HG03565 (cell line): ENCODE results near the gene EXOC2.

ENCODE experiments used
- ATAC-seq: cut with Tn5 transposase; IDR thresholded peaks from one replicate; pipeline ENCODE4 v1.9.1; 2021; ENCODE audit warnings: mild to moderate bottlenecking, moderate library complexity; ENCODE audit not compliant: unreplicated experiment

The EXOC2 gene

GRCh38 chr6:449486-450419 is 243.2 kb downstream of the EXOC2 start:
- ATAC-seq, result no peak

DNA sequence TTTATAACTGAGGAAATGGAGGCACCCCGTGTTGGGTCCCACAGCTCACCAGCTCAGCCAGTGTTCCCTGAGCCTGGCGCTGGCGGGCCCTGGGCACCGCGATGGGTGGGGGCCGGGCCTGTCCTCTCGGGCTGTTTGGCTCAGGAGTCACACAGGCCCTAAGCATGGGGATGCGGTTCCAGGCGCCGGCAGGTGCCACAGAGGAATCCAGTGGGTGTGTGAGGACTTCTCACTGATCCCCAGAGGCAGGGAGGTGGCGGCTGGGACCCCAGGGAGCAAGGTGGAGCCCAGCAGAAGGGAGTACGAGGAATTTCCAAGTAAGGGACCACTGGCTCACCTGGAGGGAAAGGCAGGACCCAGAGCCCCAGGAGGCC is 243.9 kb downstream of the EXOC2 start:
- ATAC-seq, result no peak

DNA sequence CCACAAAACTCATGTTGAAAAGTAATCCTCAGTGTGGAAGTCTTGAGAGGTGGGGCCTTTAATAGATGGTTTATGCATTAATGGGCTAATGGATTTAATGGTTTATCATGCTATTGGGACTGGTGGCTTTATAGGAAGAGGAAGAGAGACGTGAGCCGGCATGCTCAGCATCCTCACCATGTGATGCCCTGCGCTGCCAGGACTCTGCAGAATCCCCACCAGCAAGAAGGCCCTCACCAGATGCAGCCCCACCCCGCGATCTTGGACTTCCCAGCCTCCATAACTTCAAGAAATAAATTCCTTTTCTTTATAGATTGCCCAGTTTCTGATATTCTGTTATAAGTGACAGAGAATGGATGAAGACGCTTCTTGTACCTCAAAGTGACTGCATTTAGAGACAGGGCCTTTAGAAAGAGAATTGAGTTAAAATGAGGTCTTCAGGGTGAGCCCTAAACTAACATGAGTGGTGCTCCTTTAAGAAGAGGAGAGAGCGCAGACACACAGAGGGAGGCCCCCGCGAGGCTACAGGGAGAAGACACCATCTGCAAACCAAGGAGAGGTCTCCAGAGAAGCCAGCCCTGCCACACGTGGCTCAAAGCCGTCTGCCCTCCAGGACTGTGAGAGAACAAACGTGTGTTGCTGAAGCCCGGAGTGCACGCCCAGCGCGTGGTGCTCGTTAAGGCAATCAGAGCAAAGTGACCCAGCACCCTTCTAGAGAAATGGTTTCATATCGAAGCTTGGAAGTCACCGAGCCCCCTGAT is 244.5 kb downstream of the EXOC2 start:
- ATAC-seq, result no peak

DNA sequence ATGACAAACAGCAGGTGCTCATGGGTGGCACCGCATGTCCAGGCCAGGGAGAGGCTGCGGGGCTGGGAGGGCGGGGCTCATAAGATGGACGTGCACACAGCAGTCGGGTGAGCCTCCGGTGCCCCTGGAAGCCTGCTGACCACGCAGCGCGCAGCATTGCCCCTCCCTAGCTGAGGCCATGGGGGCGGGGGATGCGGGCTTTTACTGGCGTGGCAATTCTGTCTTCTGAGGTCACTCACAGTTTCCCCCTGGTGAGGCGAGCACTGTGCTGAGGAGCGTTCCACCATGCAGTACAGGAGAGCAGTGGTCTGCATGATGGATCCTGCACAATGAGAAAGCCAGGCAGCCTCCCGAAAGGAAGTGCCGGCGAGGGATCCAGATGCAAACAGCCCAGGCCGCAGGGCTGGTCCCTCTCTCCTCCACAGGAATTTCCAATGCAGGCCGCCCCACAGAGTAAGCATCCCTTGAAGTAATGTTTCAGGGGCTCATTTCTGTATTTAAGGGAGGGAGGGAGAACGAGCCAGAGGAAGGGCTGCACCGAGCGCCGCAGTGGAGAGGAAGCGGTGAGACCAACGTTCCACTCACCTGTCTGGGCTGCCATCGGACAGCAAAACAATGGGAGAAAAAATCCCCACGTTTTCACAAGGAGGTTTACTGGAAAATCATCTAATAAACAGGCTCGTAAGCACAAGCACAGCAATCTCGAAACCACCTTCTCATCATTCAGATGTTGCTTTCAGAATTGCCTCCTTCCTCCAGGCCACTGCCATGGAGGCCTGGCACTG is 245.4 kb downstream of the EXOC2 start:
- ATAC-seq, result no peak

GRCh38 chr6:446418-447366 is 246.2 kb downstream of the EXOC2 start:
- no peak for ATAC-seq

DNA sequence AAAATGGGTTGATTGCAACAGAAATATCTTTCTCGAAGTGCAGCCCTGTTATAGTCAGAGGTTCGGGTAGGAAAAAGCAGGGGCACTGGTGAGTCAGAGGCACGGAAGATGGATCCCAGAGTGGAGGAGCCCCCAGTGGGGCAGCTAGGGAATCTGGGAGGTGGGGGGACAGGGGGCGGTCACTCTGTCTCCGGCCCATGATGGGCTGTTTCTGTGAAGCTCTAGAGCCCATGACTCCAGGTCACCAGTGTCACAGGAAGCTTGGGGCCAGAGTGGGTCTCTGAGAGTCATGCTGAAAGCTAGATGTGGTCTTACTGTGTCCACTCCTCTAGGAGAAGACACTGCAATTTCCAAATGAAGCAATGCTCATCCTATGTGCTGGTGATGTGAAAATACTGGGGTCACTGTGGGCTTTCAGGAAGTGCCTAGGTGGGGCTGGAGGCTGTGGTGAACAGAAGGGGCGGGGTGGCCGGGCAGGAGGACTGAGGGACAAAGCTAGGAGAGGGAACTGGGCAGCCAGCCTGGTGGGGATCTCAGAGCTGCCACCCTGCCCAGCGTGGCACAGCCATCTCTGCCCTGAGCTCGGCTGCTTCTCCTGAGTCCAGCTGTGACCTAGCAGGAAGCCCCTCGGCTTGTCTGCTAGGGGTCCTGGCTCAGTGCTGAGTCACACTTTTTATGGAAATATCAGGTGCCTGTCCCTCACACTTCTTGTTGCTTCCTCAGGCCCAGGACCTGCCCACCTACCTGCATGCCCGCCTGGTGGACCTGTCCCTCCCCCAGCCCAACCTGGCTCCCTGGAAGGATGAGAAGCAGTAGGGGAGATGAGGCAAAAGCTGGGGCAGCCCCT is 247.1 kb downstream of the EXOC2 start:
- ATAC-seq, result no peak

DNA sequence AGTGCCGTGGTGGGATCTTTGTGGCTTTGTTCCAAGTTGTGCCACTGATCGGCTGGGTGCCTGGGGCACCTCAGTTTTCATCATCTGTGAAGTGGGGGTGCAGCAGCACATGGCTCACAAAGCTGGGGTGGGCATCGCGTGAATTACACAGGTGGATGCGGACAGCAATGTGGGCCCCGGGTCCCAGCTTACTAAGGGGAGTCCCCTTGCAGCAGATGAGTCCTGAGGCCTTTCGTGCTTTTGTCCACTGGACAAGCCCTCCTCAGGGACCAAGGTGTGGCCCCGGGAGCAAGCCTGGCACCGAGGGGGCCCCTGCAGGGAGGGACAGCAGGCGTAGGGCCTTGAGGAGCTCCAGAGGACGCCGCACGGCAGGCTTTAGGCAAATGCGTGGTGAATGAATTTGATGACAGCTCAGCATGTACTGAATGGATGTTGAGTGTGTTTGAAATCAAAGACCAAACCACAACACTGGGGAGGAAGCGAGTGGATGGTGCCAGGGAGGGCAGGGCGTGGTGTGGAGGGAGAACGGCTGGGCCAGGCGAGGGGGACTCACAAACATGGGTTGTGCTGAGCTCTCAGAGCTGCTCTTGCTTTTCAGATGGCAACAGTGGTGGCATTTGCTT is 248.2 kb downstream of the EXOC2 start:
- no peak for ATAC-seq

DNA sequence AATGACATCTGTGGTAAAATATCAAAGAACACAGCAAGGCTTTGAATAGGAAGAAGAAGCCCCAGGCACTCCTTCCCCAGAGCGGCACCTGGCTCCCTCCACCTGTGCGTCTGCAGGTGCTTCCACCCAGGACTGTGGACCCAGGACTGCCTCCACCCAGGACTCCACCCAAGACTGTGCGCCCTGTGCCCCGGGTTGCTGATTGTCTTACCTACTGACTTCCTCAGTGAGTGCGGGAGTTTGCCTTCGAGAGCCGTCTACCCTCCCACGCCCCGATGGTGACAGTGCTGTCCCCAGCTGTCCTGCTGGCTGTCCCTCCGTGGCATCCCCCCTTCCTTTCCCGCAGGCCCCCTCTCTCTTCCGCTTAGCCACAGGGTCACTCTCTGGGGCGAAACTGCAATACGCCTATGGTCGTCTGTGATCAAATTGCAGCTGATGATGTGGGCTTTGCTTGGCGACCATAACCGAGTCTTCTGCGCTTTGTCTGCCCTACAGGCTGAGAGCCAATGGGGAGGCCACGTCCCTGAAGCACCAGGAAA is 249.2 kb downstream of the EXOC2 start:
- no peak for ATAC-seq

DNA sequence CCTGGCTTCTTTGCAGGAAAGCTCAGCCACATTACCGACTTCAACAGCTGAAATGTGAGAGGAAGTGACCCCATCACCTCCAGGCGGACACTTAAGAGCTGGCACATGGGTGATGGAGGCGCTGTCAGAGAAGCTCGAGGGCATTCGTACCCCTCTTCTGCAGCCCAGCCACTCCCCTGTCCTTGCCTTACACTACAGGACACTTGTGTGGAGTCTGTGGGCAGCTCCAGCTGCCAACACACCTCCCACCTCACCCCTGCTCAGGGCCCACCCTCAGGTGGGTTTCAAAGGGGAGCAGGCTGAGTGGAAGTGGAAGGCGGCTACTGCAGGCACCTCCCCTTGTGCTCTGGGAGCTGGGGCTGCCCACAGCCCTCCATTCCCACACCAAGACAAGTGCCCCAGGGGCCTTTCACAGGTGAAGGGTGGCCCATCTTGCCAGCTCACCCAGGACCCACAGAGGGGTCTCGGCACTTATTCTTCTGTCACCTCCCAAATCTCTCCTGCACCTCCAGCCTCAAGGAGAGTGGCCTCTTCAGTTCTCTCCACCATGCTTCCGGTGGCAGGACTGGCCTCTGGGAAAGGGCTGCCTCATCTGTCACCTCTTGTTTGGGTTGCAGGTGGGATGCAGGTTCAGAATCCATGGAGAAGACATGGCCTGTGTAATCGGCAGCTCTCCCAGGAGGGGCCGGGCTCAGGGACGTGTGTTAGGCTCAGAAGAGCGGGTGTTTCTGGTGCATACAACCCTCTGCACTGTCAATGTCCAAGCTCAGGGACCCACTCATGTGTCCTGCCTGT is 251.6 kb downstream of the EXOC2 start:
- no peak for ATAC-seq

DNA sequence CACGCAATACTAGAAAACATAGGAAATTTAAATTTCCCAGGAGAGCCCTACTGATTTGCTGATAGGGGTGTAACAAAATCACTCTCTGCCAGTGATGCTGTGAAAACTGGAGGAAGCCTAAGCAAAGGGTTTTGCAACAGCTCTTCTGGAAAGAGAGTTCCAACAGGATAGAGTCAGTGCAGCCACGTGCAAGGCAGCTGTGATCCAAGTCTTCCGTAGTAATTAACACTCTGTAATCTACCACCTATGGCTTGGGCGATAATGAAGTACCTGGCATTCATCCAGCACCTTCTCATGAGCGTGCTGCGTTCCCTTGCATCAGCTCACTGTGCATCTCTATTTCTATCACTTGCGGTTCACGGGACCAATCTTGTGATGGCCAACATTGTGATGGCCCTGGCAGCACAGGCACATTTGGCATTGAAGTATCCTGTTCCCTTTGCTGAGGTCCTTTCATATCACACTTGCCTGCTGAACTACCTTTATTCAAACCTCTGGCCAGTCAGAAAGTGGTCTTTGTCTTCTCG is 253.2 kb downstream of the EXOC2 start:
- no peak for ATAC-seq

GRCh38 chr6:438634-439170 is 254.2 kb downstream of the EXOC2 start:
- ATAC-seq, result no peak

GRCh38 chr6:437037-437392 is 255.9 kb downstream of the EXOC2 start:
- ATAC-seq, result no peak

GRCh38 chr6:436308-437036 is 256.5 kb downstream of the EXOC2 start:
- ATAC-seq, result no peak

DNA sequence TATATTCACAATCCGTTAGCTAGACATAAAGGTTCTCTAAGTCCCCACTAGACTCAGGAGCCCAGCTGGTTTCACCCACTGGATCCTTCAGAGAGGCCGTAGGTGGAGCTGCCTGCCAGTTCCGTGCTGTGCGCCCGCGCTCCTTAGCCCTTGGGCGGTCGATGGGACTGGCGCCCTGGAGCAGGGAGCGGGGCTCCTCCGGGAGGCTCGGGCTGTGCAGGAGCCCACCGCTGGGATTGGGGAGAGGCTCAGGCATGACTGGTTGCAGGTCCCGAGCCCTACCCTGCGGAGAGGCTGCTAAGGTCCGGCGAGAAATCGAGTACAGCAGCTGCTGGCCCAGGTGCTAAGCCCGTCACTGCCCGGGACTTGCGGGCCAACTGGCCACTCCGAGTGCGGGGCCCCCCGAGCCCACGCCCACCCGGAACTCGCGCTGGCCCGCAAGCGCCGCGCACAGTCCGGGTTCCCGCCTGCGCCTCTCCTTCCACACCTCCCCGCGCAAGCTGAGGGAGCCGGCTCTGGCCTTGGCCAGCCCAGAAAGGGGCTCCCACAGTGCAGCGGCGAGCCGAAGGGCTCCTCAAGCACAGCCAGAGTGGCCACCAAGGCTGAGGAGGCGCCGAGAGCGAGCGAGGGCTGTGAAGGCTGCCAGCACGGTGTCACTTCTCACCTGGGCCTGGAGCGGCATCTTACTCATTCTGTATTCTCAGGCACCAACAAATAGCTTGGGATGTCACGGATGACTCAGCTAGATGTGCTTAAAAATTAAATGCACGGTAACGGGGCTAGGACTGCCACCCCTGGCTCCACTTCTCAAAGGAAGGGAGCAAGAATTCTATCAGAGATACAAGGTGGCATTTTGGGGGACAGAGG is 257.3 kb downstream of the EXOC2 start:
- no peak for ATAC-seq
